Measurements from ENCODE around the gene CAPN15.

GRCh38 chr16:553601-554296 lies 26.2 kb downstream of the CAPN15 start:
- TF ChIP-seq, protein P1, sequence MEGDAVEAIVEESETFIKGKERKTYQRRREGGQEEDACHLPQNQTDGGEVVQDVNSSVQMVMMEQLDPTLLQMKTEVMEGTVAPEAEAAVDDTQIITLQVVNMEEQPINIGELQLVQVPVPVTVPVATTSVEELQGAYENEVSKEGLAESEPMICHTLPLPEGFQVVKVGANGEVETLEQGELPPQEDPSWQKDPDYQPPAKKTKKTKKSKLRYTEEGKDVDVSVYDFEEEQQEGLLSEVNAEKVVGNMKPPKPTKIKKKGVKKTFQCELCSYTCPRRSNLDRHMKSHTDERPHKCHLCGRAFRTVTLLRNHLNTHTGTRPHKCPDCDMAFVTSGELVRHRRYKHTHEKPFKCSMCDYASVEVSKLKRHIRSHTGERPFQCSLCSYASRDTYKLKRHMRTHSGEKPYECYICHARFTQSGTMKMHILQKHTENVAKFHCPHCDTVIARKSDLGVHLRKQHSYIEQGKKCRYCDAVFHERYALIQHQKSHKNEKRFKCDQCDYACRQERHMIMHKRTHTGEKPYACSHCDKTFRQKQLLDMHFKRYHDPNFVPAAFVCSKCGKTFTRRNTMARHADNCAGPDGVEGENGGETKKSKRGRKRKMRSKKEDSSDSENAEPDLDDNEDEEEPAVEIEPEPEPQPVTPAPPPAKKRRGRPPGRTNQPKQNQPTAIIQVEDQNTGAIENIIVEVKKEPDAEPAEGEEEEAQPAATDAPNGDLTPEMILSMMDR (conservative IDR thresholded peaks at IDR 0.05; ENCODE audit: low read depth, low read length), result no peak
- TF ChIP-seq POLR2A (IDR thresholded peaks at IDR 0.05; ENCODE audit: low read depth, low read length) (no peak), SMC3 (IDR thresholded peaks at IDR 0.05; ENCODE audit: low read depth, low read length) (no peak), RCOR1 (IDR thresholded peaks at IDR 0.05; ENCODE audit: insufficient replicate concordance, low read length) (no peak), MXI1 (IDR thresholded peaks at IDR 0.05; ENCODE audit: borderline replicate concordance, low read depth, low read length) (no peak), CEBPB (IDR thresholded peaks at IDR 0.05; ENCODE audit: low read depth, low read length) (no peak)
- TF ChIP-seq, protein P2, sequence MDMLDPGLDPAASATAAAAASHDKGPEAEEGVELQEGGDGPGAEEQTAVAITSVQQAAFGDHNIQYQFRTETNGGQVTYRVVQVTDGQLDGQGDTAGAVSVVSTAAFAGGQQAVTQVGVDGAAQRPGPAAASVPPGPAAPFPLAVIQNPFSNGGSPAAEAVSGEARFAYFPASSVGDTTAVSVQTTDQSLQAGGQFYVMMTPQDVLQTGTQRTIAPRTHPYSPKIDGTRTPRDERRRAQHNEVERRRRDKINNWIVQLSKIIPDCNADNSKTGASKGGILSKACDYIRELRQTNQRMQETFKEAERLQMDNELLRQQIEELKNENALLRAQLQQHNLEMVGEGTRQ (IDR thresholded peaks at IDR 0.05; ENCODE audit: low read depth, low read length), result no peak
- TF ChIP-seq, protein P3, sequence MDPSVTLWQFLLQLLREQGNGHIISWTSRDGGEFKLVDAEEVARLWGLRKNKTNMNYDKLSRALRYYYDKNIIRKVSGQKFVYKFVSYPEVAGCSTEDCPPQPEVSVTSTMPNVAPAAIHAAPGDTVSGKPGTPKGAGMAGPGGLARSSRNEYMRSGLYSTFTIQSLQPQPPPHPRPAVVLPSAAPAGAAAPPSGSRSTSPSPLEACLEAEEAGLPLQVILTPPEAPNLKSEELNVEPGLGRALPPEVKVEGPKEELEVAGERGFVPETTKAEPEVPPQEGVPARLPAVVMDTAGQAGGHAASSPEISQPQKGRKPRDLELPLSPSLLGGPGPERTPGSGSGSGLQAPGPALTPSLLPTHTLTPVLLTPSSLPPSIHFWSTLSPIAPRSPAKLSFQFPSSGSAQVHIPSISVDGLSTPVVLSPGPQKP (IDR thresholded peaks at IDR 0.05; ENCODE audit: borderline replicate concordance, low read depth, low read length), result no peak

Measured in IMR-90 (cell line).